B cell (primary cell): ENCODE results near the gene MECR. TPM values are rescaled to one million over a fixed set of nuclear protein-coding genes. Genes with fewer than 3 reads are reported as not detected.

Experiments
- ATAC-seq: fragments of 200-7000 bp; cut with Tn5 transposase; one replicate; pipeline ENCODE4 v1.10.0; 2021; ENCODE audit warnings: low read depth, mild to moderate bottlenecking, moderate number of reproducible peaks, moderate library complexity
- CTCF ChIA-PET: fragments of 350-600 bp; sonication (Branson Sonifier 250); formaldehyde crosslinking; loops from one replicate; lab custom pipeline; 2021; ENCODE audit warnings: antibody characterized with exemption, inconsistent platforms; lab: Charles Lee
- POLR2A ChIA-PET: fragments of 350-600 bp; sonication (Branson Sonifier 250); formaldehyde crosslinking; loops from one replicate; lab custom pipeline; 2021; ENCODE audit warnings: antibody characterized with exemption; lab: Charles Lee
- DNase-seq: peaks from one replicate; pipeline ENCODE4 v3.0.0; 2013
- H2AFZ ChIP-seq: 2 replicates; pipeline ENCODE4 v1.6.1; 2012; ENCODE audit warnings: mild to moderate bottlenecking, low read depth, low read length; ENCODE audit not compliant: insufficient read depth, poor library complexity, severe bottlenecking
- H3K27ac ChIP-seq, 2 donors: 1 replicate in 1 of 2; 2 replicates in 1 of 2; pipeline ENCODE4 v1.5.1; 2012 to 2013; ENCODE audit warnings: low read length in 2 of 2, mild to moderate bottlenecking in 2 of 2, moderate library complexity in 1 of 2
- H3K27me3 ChIP-seq, 4 experiments: fragments of 200-600 bp in 1 of 4; sonication (generic) in 1 of 4; replicated peaks in 1 of 4; 1 replicate in 2 of 4; 2 replicates in 2 of 4; pipeline versions ENCODE4 v1.6.1 to v1.7.0; 2013 to 2016; ENCODE audit warnings: low read length in 3 of 4, mild to moderate bottlenecking in 2 of 4, mixed read lengths in 1 of 4, moderate library complexity in 1 of 4; ENCODE audit not compliant: insufficient read depth in 4 of 4, control insufficient read depth in 3 of 4; ENCODE audit errors: control extremely low read depth in 1 of 4
- H3K36me3 ChIP-seq, 2 experiments: replicated peaks in 1 of 2; 1 replicate in 1 of 2; 2 replicates in 1 of 2; pipeline versions ENCODE4 v1.6.1 to v1.7.1; 2013; ENCODE audit warnings: low read length in 1 of 2; ENCODE audit not compliant: insufficient read depth in 2 of 2, control insufficient read depth in 1 of 2; ENCODE audit errors: control extremely low read depth in 1 of 2, extremely low read depth in 1 of 2
- H3K4me1 ChIP-seq, 2 donors: fragments of 200-600 bp in 1 of 2; sonication (generic) in 1 of 2; 1 replicate in 1 of 2; 2 replicates in 1 of 2; pipeline versions ENCODE4 v1.5.1 to v1.6.1; 2013 to 2017; ENCODE audit warnings: low read length in 2 of 2; ENCODE audit not compliant: control insufficient read depth in 2 of 2, insufficient read depth in 2 of 2
- H3K4me2 ChIP-seq: replicated peaks from 2 replicates; pipeline ENCODE3; 2012; ENCODE audit warnings: mild to moderate bottlenecking, low read depth, low read length; ENCODE audit not compliant: poor library complexity, severe bottlenecking
- H3K4me3 ChIP-seq, 5 experiments: fragments of 200-600 bp in 1 of 5; sonication (generic) in 1 of 5; 1 replicate in 3 of 5; 2 replicates in 2 of 5; pipeline versions ENCODE4 v1.5.1 to v1.7.0; 2011 to 2016; ENCODE audit warnings: low read length in 4 of 5, mild to moderate bottlenecking in 4 of 5, low read depth in 2 of 5, control low read depth in 1 of 5, moderate library complexity in 1 of 5; ENCODE audit not compliant: insufficient read depth in 1 of 5; ENCODE audit errors: control extremely low read depth in 1 of 5, extremely low read depth in 1 of 5
- H3K79me2 ChIP-seq: fragments of 200-600 bp; sonication (generic); one replicate; pipeline ENCODE4 v1.6.0; 2016; ENCODE audit warnings: low read length; ENCODE audit not compliant: control insufficient read depth, insufficient read depth
- H3K9ac ChIP-seq: fragments of 200-600 bp; sonication (generic); 2 replicates; pipeline ENCODE4 v1.6.1; 2017; ENCODE audit warnings: mild to moderate bottlenecking, low read length, moderate library complexity
- H3K9me3 ChIP-seq, 3 donors: one replicate each; pipeline versions ENCODE4 v1.6.1 to v1.7.1; 2013; ENCODE audit warnings: low read length in 2 of 3; ENCODE audit not compliant: control insufficient read depth in 2 of 3, insufficient read depth in 1 of 3; ENCODE audit errors: control extremely low read depth in 1 of 3
- H4K20me1 ChIP-seq: 2 replicates; pipeline ENCODE4 v1.6.0; 2012; ENCODE audit warnings: mild to moderate bottlenecking, low read length; ENCODE audit not compliant: insufficient read depth, control insufficient read depth, poor library complexity, severe bottlenecking
- H3K27ac Mint-ChIP-seq: one replicate; pipeline ENCODE4 v1.8.0; 2021; ENCODE audit warnings: mixed read lengths
- H3K27me3 Mint-ChIP-seq: one replicate; pipeline ENCODE4 v1.8.0; 2021; ENCODE audit warnings: mixed read lengths
- H3K4me1 Mint-ChIP-seq: one replicate; pipeline ENCODE4 v1.8.0; 2021; ENCODE audit warnings: mixed read lengths
- H3K4me3 Mint-ChIP-seq: one replicate; pipeline ENCODE4 v1.8.0; 2021; ENCODE audit warnings: mixed read lengths
- H3K9me3 Mint-ChIP-seq: one replicate; pipeline ENCODE4 v1.8.0; 2022; ENCODE audit warnings: mixed read lengths; ENCODE audit not compliant: insufficient read depth
- EZH2 ChIP-seq: IDR thresholded peaks from 2 replicates; pipeline ENCODE4 v1.6.1; 2012; ENCODE audit warnings: borderline replicate concordance, low read depth, mild to moderate bottlenecking, moderate library complexity, low read length; ENCODE audit not compliant: insufficient read depth, poor library complexity, severe bottlenecking
- WGBS: methylation state at CpG from one replicate; pipeline ENCODE4 v1.1.5; 2013; ENCODE audit warnings: missing lambda C conversion rate; ENCODE audit not compliant: insufficient coverage; 5-methylcytosine and 5-hydroxymethylcytosine counted together
- intact Hi-C: fragments of 100-400 bp; cut with micrococcal nuclease; formaldehyde crosslinking; loops from one replicate; pipeline ENCODE4 v1.10.0; 2022
- polyA plus RNA-seq: library from polyadenylated mRNA; depleted of rRNA; stranded (reverse); fragments of >200 nt; gene quantifications from 2 replicates; pipeline ENCODE4 v1.2.3, GENCODE V29; 2012
- total RNA-seq, 2 donors: library from RNA; stranded (reverse); fragments of 120-200 nt in 1 of 2; gene quantifications; 1 replicate in 1 of 2; 2 replicates in 1 of 2; pipeline versions ENCODE4 v1.2.3 to v1.2.4, GENCODE V29; 2013 to 2022
- TF ChIP-seq, protein P1 (sequence below): fragments of 200-600 bp; IDR thresholded peaks from one replicate; pipeline ENCODE4 v1.8.0; 2022; ENCODE audit warnings: antibody characterized with exemption, mild to moderate bottlenecking

MECR gene
- total and polyA plus RNA-seq, 2 donors (not counting 1 experiment from before 2014, with no cell fraction given): 15.9 to 16.2 TPM

DNA sequence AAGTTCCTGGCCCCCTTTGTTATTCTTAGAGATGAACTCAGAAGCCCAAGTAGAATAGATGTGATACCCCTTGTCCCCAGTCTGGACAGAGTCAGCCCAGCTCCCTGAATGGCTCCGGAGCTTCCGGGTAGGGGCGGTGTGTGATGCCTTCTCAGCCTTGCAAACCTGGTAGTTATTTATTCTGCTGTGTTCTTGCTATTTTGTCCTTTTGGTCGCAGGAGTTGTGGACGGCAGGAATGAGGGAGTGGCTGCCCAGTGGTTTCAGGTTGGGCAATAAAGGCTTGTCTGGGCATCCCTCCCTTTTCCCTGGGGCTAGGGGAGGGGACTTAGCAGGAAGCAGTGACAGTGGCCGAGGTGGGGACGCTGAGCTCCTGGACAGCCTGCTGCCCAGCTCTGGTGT is 8.4 kb upstream of the MECR start:
- Histone ChIP-seq H3K36me3 (no peaks in the 10 kb centered on the region), H3K4me2 (no peak overlapping the region), H4K20me1 (no peaks in the 10 kb centered on the region), H2AFZ (no peak overlapping the region), H3K79me2 (no peaks in the 10 kb centered on the region), H3K4me1 (peaks cover 21% of the 10 kb centered on the region in 2 donors), H3K27ac (no peak overlapping the region), H3K27me3 (peaks cover 0 to 43% (median 24%) of the 10 kb centered on the region in 4 experiments), H3K4me3 (no peak overlapping the region), H3K9me3 (no peaks in the 10 kb centered on the region), H3K9ac (no peak overlapping the region)
- no peak for DNase-seq
- intact Hi-C loops: loop anchor here (10.0 kb wide), 1 partner anchor 1696 kb away; no protein-coding TSS in a partner anchor
- H3K27ac Mint-ChIP-seq: no peak overlapping the region
- WGBS: 41% methylated on average over 7 of the region's 7 CpGs
- no peaks in the 10 kb centered on the region for H3K9me3 Mint-ChIP-seq
- H3K4me3 Mint-ChIP-seq: peak overlapping the region; percentile 83
- ATAC-seq: no peak
- POLR2A ChIA-PET: no interaction called here
- H3K27me3 Mint-ChIP-seq: peaks cover 54% of the 10 kb centered on the region
- TF ChIP-seq, protein P1, sequence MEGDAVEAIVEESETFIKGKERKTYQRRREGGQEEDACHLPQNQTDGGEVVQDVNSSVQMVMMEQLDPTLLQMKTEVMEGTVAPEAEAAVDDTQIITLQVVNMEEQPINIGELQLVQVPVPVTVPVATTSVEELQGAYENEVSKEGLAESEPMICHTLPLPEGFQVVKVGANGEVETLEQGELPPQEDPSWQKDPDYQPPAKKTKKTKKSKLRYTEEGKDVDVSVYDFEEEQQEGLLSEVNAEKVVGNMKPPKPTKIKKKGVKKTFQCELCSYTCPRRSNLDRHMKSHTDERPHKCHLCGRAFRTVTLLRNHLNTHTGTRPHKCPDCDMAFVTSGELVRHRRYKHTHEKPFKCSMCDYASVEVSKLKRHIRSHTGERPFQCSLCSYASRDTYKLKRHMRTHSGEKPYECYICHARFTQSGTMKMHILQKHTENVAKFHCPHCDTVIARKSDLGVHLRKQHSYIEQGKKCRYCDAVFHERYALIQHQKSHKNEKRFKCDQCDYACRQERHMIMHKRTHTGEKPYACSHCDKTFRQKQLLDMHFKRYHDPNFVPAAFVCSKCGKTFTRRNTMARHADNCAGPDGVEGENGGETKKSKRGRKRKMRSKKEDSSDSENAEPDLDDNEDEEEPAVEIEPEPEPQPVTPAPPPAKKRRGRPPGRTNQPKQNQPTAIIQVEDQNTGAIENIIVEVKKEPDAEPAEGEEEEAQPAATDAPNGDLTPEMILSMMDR: no peak
- TF ChIP-seq EZH2: no peak
- H3K4me1 Mint-ChIP-seq: peaks cover 21% of the 10 kb centered on the region
- CTCF ChIA-PET: interaction anchor here (2.0 kb wide), 1 partner anchor 1141 kb away, joined by 17 read pairs; no protein-coding TSS in a partner anchor

DNA sequence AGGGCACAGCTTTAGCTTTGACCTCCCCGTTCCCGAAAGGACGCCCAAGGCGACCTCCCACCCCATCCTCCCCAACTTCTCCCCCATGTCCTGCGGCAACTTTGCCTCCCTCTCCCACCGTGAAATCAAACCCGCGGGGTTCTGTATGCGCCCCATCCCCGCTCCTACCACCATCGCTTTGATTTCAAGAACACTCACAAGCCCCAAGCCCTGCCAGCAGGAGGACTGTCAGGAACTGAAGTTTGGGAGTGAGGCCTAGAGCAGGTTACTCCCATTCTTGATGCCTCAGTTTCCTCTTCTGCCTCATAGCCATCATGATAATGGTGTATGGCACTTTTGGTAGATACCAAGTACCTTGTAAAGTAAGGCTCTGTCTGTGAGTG is 7.9 kb upstream of the MECR start:
- peak overlapping the region; percentile 83 for H3K4me3 Mint-ChIP-seq
- ChIA-PET CTCF (interaction anchor here (2.0 kb wide), 1 partner anchor 1142 kb away, joined by 17 read pairs; no protein-coding TSS in a partner anchor), POLR2A (no interaction called here)
- DNase-seq: no peak
- peak overlapping the region; percentile 95 for H3K4me2 ChIP-seq
- H4K20me1 ChIP-seq: no peaks in the 10 kb centered on the region
- H3K9me3 Mint-ChIP-seq: no peaks in the 10 kb centered on the region
- TF ChIP-seq, protein P1: no peak
- no peak for TF ChIP-seq EZH2
- intact Hi-C loops: loop anchor here (10.0 kb wide), 1 partner anchor 1696 kb away; no protein-coding TSS in a partner anchor
- H3K79me2 ChIP-seq: no peaks in the 10 kb centered on the region
- no peak overlapping the region for H3K27ac ChIP-seq
- H2AFZ ChIP-seq: peak overlapping the region; percentile 49
- H3K9me3 ChIP-seq: no peaks in the 10 kb centered on the region
- 15% methylated on average over 5 of the region's 11 CpGs for WGBS
- peaks cover 21% of the 10 kb centered on the region in 2 donors for H3K4me1 ChIP-seq
- H3K4me3 ChIP-seq: no peak overlapping the region
- no peak overlapping the region for H3K27ac Mint-ChIP-seq
- H3K27me3 Mint-ChIP-seq: peaks cover 57% of the 10 kb centered on the region
- H3K4me1 Mint-ChIP-seq: peaks cover 21% of the 10 kb centered on the region
- H3K36me3 ChIP-seq: no peaks in the 10 kb centered on the region
- H3K27me3 ChIP-seq: peaks cover 0 to 43% (median 24%) of the 10 kb centered on the region in 4 experiments
- H3K9ac ChIP-seq: no peak overlapping the region
- no peak for ATAC-seq
